ENCODE measurements around the gene INPP5D. TPM values are rescaled to one million over a fixed set of nuclear protein-coding genes. Genes with fewer than 3 reads are reported as not detected.
"Not testable (repeated sequence)": the region's sequence is repeated elsewhere in the genome, so short reads cannot be mapped to it uniquely, and the experiment has no call there.

The INPP5D gene
- total RNA-seq, 2 experiments from 2014 or later, result 79.5 to 92.6 TPM

DNA sequence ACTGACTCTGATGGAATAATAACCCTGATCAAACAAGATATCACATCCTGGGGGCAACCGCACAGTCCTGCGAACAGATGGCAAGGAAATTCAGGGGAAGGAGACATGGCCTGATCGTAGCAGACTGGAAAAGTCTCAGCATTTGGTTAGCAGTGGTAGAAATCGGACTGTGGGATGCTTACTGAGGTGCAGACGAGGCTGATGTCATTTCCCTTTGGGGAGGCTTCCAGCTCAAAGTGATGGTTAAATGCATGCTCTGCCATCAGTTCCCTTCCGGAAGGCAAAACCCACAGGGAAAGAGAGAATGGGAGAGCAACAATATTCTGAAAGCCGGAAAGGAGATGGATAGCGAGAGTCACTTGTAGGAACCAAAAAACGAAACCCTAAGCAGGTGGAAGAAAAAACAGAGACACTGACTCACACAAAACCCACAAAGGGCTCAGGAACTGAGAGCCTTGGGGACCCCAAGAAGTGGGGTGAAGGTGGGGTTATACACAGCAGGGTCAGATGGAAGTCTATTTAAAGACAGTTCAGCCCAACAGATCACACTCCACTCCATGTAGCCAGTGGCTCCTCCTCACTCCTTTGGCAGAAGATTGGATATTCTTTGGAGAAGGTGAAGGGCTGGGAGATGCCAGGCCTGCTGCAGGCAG lies 93.1 kb downstream of the INPP5D start:
- Histone ChIP-seq H3K36me3 (ENCODE audit: insufficient read depth, low read length) (peaks cover 77% of the 10 kb centered on the region), H3K79me2 (ENCODE audit: insufficient read depth, low read depth, low read length) (no peaks in the 10 kb centered on the region), H3K9me3 (ENCODE audit: low read length) (no peaks in the 10 kb centered on the region), H3K4me1 (ENCODE audit: insufficient read depth, low read length, poor library complexity, severe bottlenecking) (no peaks in the 10 kb centered on the region), H3K9me2 (ENCODE audit: insufficient read depth, low read length) (no peaks in the 10 kb centered on the region), H4K20me1 (ENCODE audit: insufficient read depth, low read length) (no peaks in the 10 kb centered on the region), H2AFZ (ENCODE audit: low read length) (no peak overlapping the region), H3K4me3 (ENCODE audit: low read depth, low read length, poor library complexity, severe bottlenecking) (no peak overlapping the region), H3K27ac (ENCODE audit: low read depth, low read length, poor library complexity, severe bottlenecking) (no peak overlapping the region), H3K4me2 (ENCODE audit: low read length) (no peak overlapping the region)
- ChIA-PET POLR2A (interaction anchor here (0.7 to 1.1 kb wide), 2 partner anchors 27 to 52 kb away, joined by 3 read pairs; no protein-coding TSS in a partner anchor), CTCF (ENCODE audit: unreplicated experiment) (no interaction called here)
- no TSS peak for BruUV-seq (replicated peaks)
- intact Hi-C loops (cut with micrococcal nuclease; ENCODE audit: unreplicated experiment), result no loop called here
- no peak for DNase-seq (ENCODE audit: low spot score)
- TF ChIP-seq EZH2phosphoT487 (IDR thresholded peaks at IDR 0.05; ENCODE audit: borderline replicate concordance, low read depth, low read length) (no peak), CTCF (conservative IDR thresholded peaks at IDR 0.05; ENCODE audit: low read length) (no peak)

GRCh38 chr2:233156001-233156400 lies 95.9 kb downstream of the INPP5D start:
- no peaks in the 10 kb centered on the region for H3K9me2 ChIP-seq (ENCODE audit: insufficient read depth, low read length)
- H3K36me3 ChIP-seq (ENCODE audit: insufficient read depth, low read length), result peaks cover 67% of the 10 kb centered on the region
- ChIA-PET POLR2A (interaction anchor here (0.7 to 0.9 kb wide), 2 partner anchors 23 to 86 kb away, joined by 3 read pairs; no protein-coding TSS in a partner anchor), CTCF (ENCODE audit: unreplicated experiment) (no interaction called here)
- H3K79me2 ChIP-seq (ENCODE audit: insufficient read depth, low read depth, low read length), result no peaks in the 10 kb centered on the region
- no peak overlapping the region for H2AFZ ChIP-seq (ENCODE audit: low read length)
- intact Hi-C loops (cut with micrococcal nuclease; ENCODE audit: unreplicated experiment), result no loop called here
- no peaks in the 10 kb centered on the region for H3K9me3 ChIP-seq (ENCODE audit: low read length)
- H3K4me3 ChIP-seq (ENCODE audit: low read depth, low read length, poor library complexity, severe bottlenecking), result no peak overlapping the region
- BruUV-seq (replicated peaks), result no TSS peak
- H3K27ac ChIP-seq (ENCODE audit: low read depth, low read length, poor library complexity, severe bottlenecking), result no peak overlapping the region
- no peak for TF ChIP-seq EZH2phosphoT487 (IDR thresholded peaks at IDR 0.05; ENCODE audit: borderline replicate concordance, low read depth, low read length)
- no peak for TF ChIP-seq CTCF (conservative IDR thresholded peaks at IDR 0.05; ENCODE audit: low read length)
- H3K4me2 ChIP-seq (ENCODE audit: low read length), result no peak overlapping the region
- DNase-seq (ENCODE audit: low spot score), result no peak
- no peaks in the 10 kb centered on the region for H3K4me1 ChIP-seq (ENCODE audit: insufficient read depth, low read length, poor library complexity, severe bottlenecking)
- H4K20me1 ChIP-seq (ENCODE audit: insufficient read depth, low read length), result no peaks in the 10 kb centered on the region

DNA sequence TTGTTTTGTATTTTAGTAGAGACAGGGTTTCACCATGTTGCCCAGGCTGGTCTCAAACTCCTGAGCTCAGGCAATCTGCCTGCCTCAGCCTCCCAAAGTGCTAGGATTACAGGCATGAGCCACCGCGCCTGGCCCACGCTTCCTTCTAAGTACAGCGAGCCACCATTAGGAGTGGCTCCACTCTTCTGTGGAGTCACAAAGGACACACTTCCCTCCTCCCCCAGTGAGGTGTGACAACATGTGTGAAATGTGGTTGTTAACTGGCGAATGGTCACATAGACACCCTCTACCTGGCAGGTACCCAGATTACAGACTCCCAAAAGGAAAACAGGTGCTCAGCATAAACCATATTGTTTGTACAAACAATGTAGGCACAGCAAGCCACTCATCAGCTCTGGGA lies 96.3 kb downstream of the INPP5D start:
- H3K79me2 ChIP-seq (ENCODE audit: insufficient read depth, low read depth, low read length); BruUV-seq (replicated peaks); H3K4me1 ChIP-seq (ENCODE audit: insufficient read depth, low read length, poor library complexity, severe bottlenecking); H2AFZ ChIP-seq (ENCODE audit: low read length); H3K9me2 ChIP-seq (ENCODE audit: insufficient read depth, low read length); intact Hi-C loops (cut with micrococcal nuclease; ENCODE audit: unreplicated experiment); CTCF ChIA-PET (ENCODE audit: unreplicated experiment); H3K4me2 ChIP-seq (ENCODE audit: low read length); H4K20me1 ChIP-seq (ENCODE audit: insufficient read depth, low read length); H3K4me3 ChIP-seq (ENCODE audit: low read depth, low read length, poor library complexity, severe bottlenecking); H3K9me3 ChIP-seq (ENCODE audit: low read length); DNase-seq (ENCODE audit: low spot score); H3K27ac ChIP-seq (ENCODE audit: low read depth, low read length, poor library complexity, severe bottlenecking): not testable (repeated sequence)
- POLR2A ChIA-PET, result interaction anchor here (0.9 kb wide), 1 partner anchor 86 kb away, joined by 3 read pairs; no protein-coding TSS in a partner anchor
- H3K36me3 ChIP-seq (ENCODE audit: insufficient read depth, low read length), result peaks cover 65% of the 10 kb centered on the region

All from OCI-LY7 (cell line).